GM12878 (cell line): ENCODE results near the gene HIPK4. TPM values are rescaled to one million over a fixed set of nuclear protein-coding genes. Genes with fewer than 3 reads are reported as not detected.

ENCODE experiments used
- ATAC-seq: fragments of 200-7000 bp; cut with Tn5 transposase; 3 replicates; pipeline ENCODE4 v1.9.1; 2020; ENCODE audit warnings: mild to moderate bottlenecking, moderate library complexity
- BruUV-seq: library from RNA; stranded (reverse); fragments of 400-500 nt; replicated peaks from 2 replicates; lab custom pipeline; 2021; lab: Mats Ljungman, UMichigan
- CTCF ChIA-PET: fragments of 300-600 bp; sonication (Branson Sonifier 250); formaldehyde crosslinking; extraction: SDS; loops from one replicate; lab custom pipeline; 2021; ENCODE audit warnings: inconsistent platforms; lab: Yijun Ruan, JAX
- POLR2A ChIA-PET: fragments of 350-600 bp; formaldehyde crosslinking; extraction: SDS; loops from one replicate; lab custom pipeline; 2021; ENCODE audit warnings: inconsistent platforms; lab: Charles Lee
- RAD21 ChIA-PET: fragments of 300-600 bp; sonication (Branson Sonifier 250); formaldehyde crosslinking; loops from one replicate; lab custom pipeline; 2023; ENCODE audit warnings: antibody characterized with exemption; ENCODE audit not compliant: unreplicated experiment; lab: Charles Lee
- SMC1A ChIA-PET: fragments of 300-600 bp; sonication (Branson Sonifier 250); formaldehyde crosslinking; loops from one replicate; lab custom pipeline; 2023; ENCODE audit not compliant: unreplicated experiment, uncharacterized antibody; lab: Charles Lee
- DNase-seq: peaks from one replicate; pipeline ENCODE4 v3.0.0-alpha.2; 2011; ENCODE audit warnings: low read depth, low spot score
- FAIRE-seq: peaks from 3 replicates; lab custom pipeline; 2011; peaks lifted over from hg19 to GRCh38; lab: Jason Lieb, UNC
- H2AFZ ChIP-seq: 2 replicates; pipeline ENCODE4 v1.6.0; 2011; ENCODE audit warnings: low read depth, low read length, control low read depth; ENCODE audit not compliant: control insufficient read depth
- H3K27ac ChIP-seq: 2 replicates; pipeline ENCODE4 v1.5.1; 2011; ENCODE audit warnings: control low read depth; ENCODE audit not compliant: control insufficient read depth, insufficient read depth
- H3K27me3 ChIP-seq, 2 experiments: replicated peaks in 1 of 2; 2 replicates each; pipeline versions ENCODE4 v1.6.0 to v1.6.1; 2011; ENCODE audit warnings: low read length in 1 of 2; ENCODE audit not compliant: control insufficient read depth in 2 of 2, insufficient read depth in 2 of 2
- H3K36me3 ChIP-seq, 2 experiments: 2 replicates each; pipeline ENCODE4 v1.5.1; 2011; ENCODE audit warnings: low read length in 1 of 2; ENCODE audit not compliant: control insufficient read depth in 2 of 2, insufficient read depth in 2 of 2
- H3K4me1 ChIP-seq: 2 replicates; pipeline ENCODE4 v1.6.1; 2011; ENCODE audit warnings: mild to moderate bottlenecking, low read length, moderate library complexity, mixed read lengths; ENCODE audit not compliant: control insufficient read depth, insufficient read depth
- H3K4me2 ChIP-seq: 2 replicates; pipeline ENCODE4 v1.6.0; 2011; ENCODE audit warnings: control low read depth; ENCODE audit not compliant: control insufficient read depth, insufficient read depth
- H3K4me3 ChIP-seq: fragments of 200-600 bp; sonication (generic); 2 replicates; pipeline ENCODE4 v1.5.1; 2016
- H3K79me2 ChIP-seq: 2 replicates; pipeline ENCODE4 v1.6.0; 2011; ENCODE audit warnings: low read length; ENCODE audit not compliant: control insufficient read depth, insufficient read depth
- H3K9ac ChIP-seq: 2 replicates; pipeline ENCODE4 v1.8.0; 2011; ENCODE audit warnings: low read length, control low read depth, mixed read lengths; ENCODE audit not compliant: control insufficient read depth, insufficient read depth
- H3K9me3 ChIP-seq: replicated peaks from 3 replicates; pipeline ENCODE4 v1.5.1; 2011; ENCODE audit warnings: mild to moderate bottlenecking, low read length; ENCODE audit not compliant: control insufficient read depth, insufficient read depth
- H4K20me1 ChIP-seq: 2 replicates; pipeline ENCODE4 v1.6.0; 2011; ENCODE audit not compliant: control insufficient read depth, insufficient read depth
- CBX3 ChIP-seq: fragments of 200-600 bp; sonication (generic); IDR thresholded peaks from 2 replicates; pipeline ENCODE4 v1.6.1; 2016; ENCODE audit warnings: low read depth, borderline replicate concordance
- EZH2 ChIP-seq: IDR thresholded peaks from 2 replicates; pipeline ENCODE4 v1.6.1; 2012; ENCODE audit warnings: low read depth, mild to moderate bottlenecking, control low read depth, inconsistent platforms, low read length, borderline replicate concordance; ENCODE audit not compliant: control insufficient read depth
- MTA3 ChIP-seq: IDR thresholded peaks from 2 replicates; pipeline ENCODE4 v1.6.1; 2012; ENCODE audit warnings: low read length, inconsistent platforms, borderline replicate concordance
- NFYB ChIP-seq: IDR thresholded peaks from 2 replicates; pipeline ENCODE4 v1.6.1; 2011; ENCODE audit warnings: low read depth, mild to moderate bottlenecking, low read length, improper control_type of control experiment, moderate library complexity; ENCODE audit not compliant: insufficient read depth
- RCOR1 ChIP-seq: conservative IDR thresholded peaks from 2 replicates; pipeline ENCODE4 v1.6.1; 2012; ENCODE audit warnings: low read depth, low read length, improper control_type of control experiment
- STAT3 ChIP-seq: IDR thresholded peaks from 2 replicates; pipeline ENCODE4 v1.6.1; 2011; ENCODE audit warnings: low read depth, low read length, improper control_type of control experiment
- WGBS: methylation state at CpG from one replicate; pipeline ENCODE4 v1.1.6; 2016; ENCODE audit warnings: low lambda C conversion rate; ENCODE audit not compliant: insufficient replicate concordance, insufficient coverage; ENCODE audit errors: missing lambda C conversion rate; 5-methylcytosine and 5-hydroxymethylcytosine counted together
- in situ Hi-C: fragments of 300-500 bp; cut with MboI; formaldehyde crosslinking; loops from 9 replicates; pipeline ENCODE4 v1.14.3; 2018; ENCODE audit warnings: mixed read lengths
- intact Hi-C: fragments of 100-400 bp; cut with micrococcal nuclease; formaldehyde crosslinking; loops from one replicate; pipeline ENCODE4 v1.14.2; 2022; ENCODE audit not compliant: unreplicated experiment
- polyA plus RNA-seq, 11 experiments: library from polyadenylated mRNA; depleted of rRNA in 4 of 11; unstranded in 6 of 11; stranded (reverse) in 5 of 11; fragments of >200 nt; fragmentation: Nextera tagmentation in 4 of 11; fragmentation: Illumina TruSeq in 1 of 11; extraction: Ambion mirVana in 4 of 11; extraction: Trizol in 1 of 11; gene quantifications; 1 replicate in 1 of 11; 2 replicates in 10 of 11; pipeline versions ENCODE4 v1.2.1 to v1.2.3, GENCODE V29; 2011 to 2016; ENCODE audit warnings: inconsistent platforms in 2 of 11, missing spikeins in 2 of 11, low read depth in 1 of 11
- total RNA-seq, 4 experiments: library from RNA; depleted of rRNA in 3 of 4; stranded (reverse); fragments of >200 nt in 3 of 4; fragmentation: Illumina TruSeq in 1 of 4; extraction: Trizol in 1 of 4; gene quantifications; 2 replicates each; pipeline versions ENCODE4 v1.2.1 to v1.2.3, GENCODE V29; 2013 to 2021
- TF ChIP-seq, protein P1 (sequence below): IDR thresholded peaks from 2 replicates; pipeline ENCODE4 v1.6.1; 2012; ENCODE audit warnings: low read depth, low read length, improper control_type of control experiment
- TF ChIP-seq, protein P2 (sequence below): fragments of 450-650 bp; IDR thresholded peaks from 2 replicates; pipeline ENCODE4 v1.6.1; 2018; ENCODE audit warnings: mild to moderate bottlenecking, low read depth, moderate library complexity; ENCODE audit not compliant: partially characterized antibody
- TF ChIP-seq, protein P3 (sequence below): IDR thresholded peaks from 2 replicates; pipeline ENCODE4 v1.6.1; 2011; ENCODE audit warnings: borderline replicate concordance, low read depth, mild to moderate bottlenecking, moderate library complexity, mixed read lengths, low read length; ENCODE audit not compliant: insufficient read depth; ENCODE audit errors: extremely low read length

Gene HIPK4
- total and polyA plus RNA-seq, 10 of the 15 experiments (the other 5 are each of a cell fraction or from before 2014, with no cell fraction given), result 0.07 to 0.13 (median 0.08) TPM; not detected in 7

- H2AFZ ChIP-seq, result no peak overlapping the region
- no peak for DNase-seq
- H3K9me3 ChIP-seq, result no peaks in the 10 kb centered on the region
- intact Hi-C loops (no loop called here), in situ Hi-C loops (no loop called here)
- H3K9ac ChIP-seq, result no peak overlapping the region
- H3K4me2 ChIP-seq, result no peak overlapping the region
- ChIA-PET RAD21 (no interaction called here), POLR2A (no interaction called here), CTCF (interaction anchor here (1.0 to 1.1 kb wide), 3 partner anchors 24 to 176 kb away, joined by 3 to 4 read pairs (median 4); no protein-coding TSS in a partner anchor), SMC1A (interaction anchor here (0.6 kb wide), 1 partner anchor 12 kb away, joined by 3 read pairs; no protein-coding TSS in a partner anchor)
- FAIRE-seq, result no peak
- no peaks in the 10 kb centered on the region for H3K79me2 ChIP-seq
- peaks cover 5% of the 10 kb centered on the region for H3K4me1 ChIP-seq
- no peaks in the 10 kb centered on the region for H4K20me1 ChIP-seq
- no peak overlapping the region for H3K27ac ChIP-seq
- no TSS peak for BruUV-seq
- TF ChIP-seq NFYB (no peak), RCOR1 (no peak), MTA3 (no peak), CBX3 (no peak), EZH2 (no peak), STAT3 (no peak)
- TF ChIP-seq, protein P1, sequence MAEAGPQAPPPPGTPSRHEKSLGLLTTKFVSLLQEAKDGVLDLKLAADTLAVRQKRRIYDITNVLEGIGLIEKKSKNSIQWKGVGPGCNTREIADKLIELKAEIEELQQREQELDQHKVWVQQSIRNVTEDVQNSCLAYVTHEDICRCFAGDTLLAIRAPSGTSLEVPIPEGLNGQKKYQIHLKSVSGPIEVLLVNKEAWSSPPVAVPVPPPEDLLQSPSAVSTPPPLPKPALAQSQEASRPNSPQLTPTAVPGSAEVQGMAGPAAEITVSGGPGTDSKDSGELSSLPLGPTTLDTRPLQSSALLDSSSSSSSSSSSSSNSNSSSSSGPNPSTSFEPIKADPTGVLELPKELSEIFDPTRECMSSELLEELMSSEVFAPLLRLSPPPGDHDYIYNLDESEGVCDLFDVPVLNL, result no peak
- TF ChIP-seq, protein P2, sequence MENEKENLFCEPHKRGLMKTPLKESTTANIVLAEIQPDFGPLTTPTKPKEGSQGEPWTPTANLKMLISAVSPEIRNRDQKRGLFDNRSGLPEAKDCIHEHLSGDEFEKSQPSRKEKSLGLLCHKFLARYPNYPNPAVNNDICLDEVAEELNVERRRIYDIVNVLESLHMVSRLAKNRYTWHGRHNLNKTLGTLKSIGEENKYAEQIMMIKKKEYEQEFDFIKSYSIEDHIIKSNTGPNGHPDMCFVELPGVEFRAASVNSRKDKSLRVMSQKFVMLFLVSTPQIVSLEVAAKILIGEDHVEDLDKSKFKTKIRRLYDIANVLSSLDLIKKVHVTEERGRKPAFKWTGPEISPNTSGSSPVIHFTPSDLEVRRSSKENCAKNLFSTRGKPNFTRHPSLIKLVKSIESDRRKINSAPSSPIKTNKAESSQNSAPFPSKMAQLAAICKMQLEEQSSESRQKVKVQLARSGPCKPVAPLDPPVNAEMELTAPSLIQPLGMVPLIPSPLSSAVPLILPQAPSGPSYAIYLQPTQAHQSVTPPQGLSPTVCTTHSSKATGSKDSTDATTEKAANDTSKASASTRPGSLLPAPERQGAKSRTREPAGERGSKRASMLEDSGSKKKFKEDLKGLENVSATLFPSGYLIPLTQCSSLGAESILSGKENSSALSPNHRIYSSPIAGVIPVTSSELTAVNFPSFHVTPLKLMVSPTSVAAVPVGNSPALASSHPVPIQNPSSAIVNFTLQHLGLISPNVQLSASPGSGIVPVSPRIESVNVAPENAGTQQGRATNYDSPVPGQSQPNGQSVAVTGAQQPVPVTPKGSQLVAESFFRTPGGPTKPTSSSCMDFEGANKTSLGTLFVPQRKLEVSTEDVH, result no peak
- TF ChIP-seq, protein P3, sequence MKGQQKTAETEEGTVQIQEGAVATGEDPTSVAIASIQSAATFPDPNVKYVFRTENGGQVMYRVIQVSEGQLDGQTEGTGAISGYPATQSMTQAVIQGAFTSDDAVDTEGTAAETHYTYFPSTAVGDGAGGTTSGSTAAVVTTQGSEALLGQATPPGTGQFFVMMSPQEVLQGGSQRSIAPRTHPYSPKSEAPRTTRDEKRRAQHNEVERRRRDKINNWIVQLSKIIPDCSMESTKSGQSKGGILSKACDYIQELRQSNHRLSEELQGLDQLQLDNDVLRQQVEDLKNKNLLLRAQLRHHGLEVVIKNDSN, result no peak
- no peaks in the 10 kb centered on the region for H3K36me3 ChIP-seq
- 49% methylated on average over 19 of the region's 20 CpGs for WGBS
- no peaks in the 10 kb centered on the region for H3K27me3 ChIP-seq
- no peak overlapping the region for H3K4me3 ChIP-seq
- ATAC-seq, result no peak
Observed at GRCh38 chr19:40396886-40397567, 7.0 kb upstream of the HIPK4 start.
